Neural progenitor cell (in vitro differentiated cells): ENCODE results near the gene SMARCA4. TPM values are rescaled to one million over a fixed set of nuclear protein-coding genes. Genes with fewer than 3 reads are reported as not detected.

Experiments
- DNase-seq: peaks from one replicate; pipeline ENCODE4 v3.0.0-alpha.2; 2016; ENCODE audit warnings: low spot score
- H2AFZ ChIP-seq: fragments of 200-600 bp; sonication (generic); replicated peaks from 2 replicates; pipeline ENCODE4 v1.6.1; 2016; ENCODE audit warnings: antibody characterized with exemption
- H3F3A ChIP-seq: fragments of 200-600 bp; sonication (generic); 2 replicates; pipeline ENCODE4 v1.6.1; 2016; ENCODE audit warnings: antibody characterized with exemption, low read depth
- H3K27ac ChIP-seq: fragments of 200-600 bp; sonication (generic); 2 replicates; pipeline ENCODE4 v1.5.1; 2016; ENCODE audit warnings: mild to moderate bottlenecking
- H3K27me3 ChIP-seq: fragments of 200-600 bp; sonication (generic); 2 replicates; pipeline ENCODE4 v1.6.1; 2016; ENCODE audit warnings: mild to moderate bottlenecking, moderate library complexity
- H3K36me3 ChIP-seq: fragments of 200-600 bp; sonication (generic); 2 replicates; pipeline ENCODE4 v1.5.1; 2016
- H3K4me1 ChIP-seq: fragments of 200-600 bp; sonication (generic); 2 replicates; pipeline ENCODE4 v1.6.1; 2016; ENCODE audit warnings: mixed run types
- H3K4me2 ChIP-seq: fragments of 200-600 bp; sonication (generic); 2 replicates; pipeline ENCODE4 v1.6.1; 2016
- H3K4me3 ChIP-seq: fragments of 200-600 bp; sonication (generic); 2 replicates; pipeline ENCODE4 v1.5.1; 2016
- H3K79me2 ChIP-seq: fragments of 200-600 bp; sonication (generic); 2 replicates; pipeline ENCODE4 v1.6.1; 2016; ENCODE audit warnings: low read depth
- H3K9ac ChIP-seq: fragments of 200-600 bp; sonication (generic); 2 replicates; pipeline ENCODE4 v1.6.1; 2016
- H3K9me3 ChIP-seq: fragments of 200-600 bp; sonication (generic); 2 replicates; pipeline ENCODE4 v1.5.1; 2016; ENCODE audit warnings: low read depth
- H4K20me1 ChIP-seq: fragments of 200-600 bp; sonication (generic); 2 replicates; pipeline ENCODE4 v1.6.1; 2016; ENCODE audit warnings: low read depth
- H3K27ac Mint-ChIP-seq: 3 replicates; pipeline ENCODE4 v1.8.0; 2021; ENCODE audit warnings: mixed read lengths
- H3K27me3 Mint-ChIP-seq: 2 replicates; pipeline ENCODE4 v1.8.0; 2022; ENCODE audit warnings: low read depth, mild to moderate bottlenecking, inconsistent platforms, moderate library complexity, mixed read lengths; ENCODE audit not compliant: insufficient read depth
- H3K36me3 Mint-ChIP-seq: 3 replicates; pipeline ENCODE4 v1.8.0; 2021; ENCODE audit warnings: mixed read lengths
- H3K4me1 Mint-ChIP-seq: 3 replicates; pipeline ENCODE4 v1.8.0; 2021; ENCODE audit warnings: mixed read lengths
- H3K4me3 Mint-ChIP-seq: 3 replicates; pipeline ENCODE4 v1.8.0; 2021; ENCODE audit warnings: mild to moderate bottlenecking, moderate library complexity, mixed read lengths
- H3K9me3 Mint-ChIP-seq: 3 replicates; pipeline ENCODE4 v1.8.0; 2020; ENCODE audit warnings: mixed read lengths
- CTCF ChIP-seq: fragments of 200-600 bp; sonication (generic); IDR thresholded peaks from 2 replicates; pipeline ENCODE4 v1.5.1; 2017; ENCODE audit warnings: antibody characterized with exemption, mild to moderate bottlenecking
- EZH2 ChIP-seq: fragments of 200-600 bp; sonication (generic); IDR thresholded peaks from 2 replicates; pipeline ENCODE4 v1.6.1; 2017; ENCODE audit warnings: antibody characterized with exemption, mild to moderate bottlenecking, moderate library complexity
- EZH2phosphoT487 ChIP-seq: fragments of 200-600 bp; sonication (generic); IDR thresholded peaks from 2 replicates; pipeline ENCODE4 v1.6.1; 2017; ENCODE audit warnings: antibody characterized with exemption
- total RNA-seq: library from RNA; depleted of rRNA; stranded (reverse); fragments of >200 nt; gene quantifications from 2 replicates; pipeline ENCODE4 v1.2.3, GENCODE V29; 2015; ENCODE audit warnings: low replicate concordance

SMARCA4 gene
- total RNA-seq, 1 donor from 2014 or later, result 169 TPM

GRCh38 chr19:10964903-10965302 is 4.1 kb downstream of the SMARCA4 start:
- Mint-ChIP-seq H3K27ac (no peak overlapping the region), H3K36me3 (peaks cover 21% of the 10 kb centered on the region), H3K27me3 (peaks cover 7% of the 10 kb centered on the region), H3K4me1 (peaks cover 41% of the 10 kb centered on the region), H3K9me3 (no peaks in the 10 kb centered on the region), H3K4me3 (no peak overlapping the region)
- peaks cover 80% of the 10 kb centered on the region for H4K20me1 ChIP-seq
- TF ChIP-seq EZH2 (no peak), CTCF (peak; percentile 22)
- peaks cover 17% of the 10 kb centered on the region for H3K4me1 ChIP-seq
- no peaks in the 10 kb centered on the region for H3K36me3 ChIP-seq
- H3K9ac ChIP-seq, result no peak overlapping the region
- H3K9me3 ChIP-seq, result no peaks in the 10 kb centered on the region
- H3K4me2 ChIP-seq, result no peak overlapping the region
- H3F3A ChIP-seq, result peaks cover 14% of the 10 kb centered on the region
- DNase-seq, result no peak
- no peak overlapping the region for H3K4me3 ChIP-seq
- no peak overlapping the region for H3K27ac ChIP-seq
- no peak overlapping the region for H2AFZ ChIP-seq
- H3K27me3 ChIP-seq, result no peaks in the 10 kb centered on the region
- H3K79me2 ChIP-seq, result peaks cover 92% of the 10 kb centered on the region

- Histone ChIP-seq H3K9me3 (no peaks in the 10 kb centered on the region), H3K4me3 (no peak overlapping the region), H3F3A (peaks cover 10% of the 10 kb centered on the region), H3K4me2 (no peak overlapping the region), H3K36me3 (no peaks in the 10 kb centered on the region), H3K4me1 (peaks cover 13% of the 10 kb centered on the region), H3K79me2 (peaks cover 92% of the 10 kb centered on the region), H2AFZ (no peak overlapping the region), H3K27ac (no peak overlapping the region), H3K9ac (no peak overlapping the region), H3K27me3 (no peaks in the 10 kb centered on the region), H4K20me1 (peaks cover 85% of the 10 kb centered on the region)
- H3K9me3 Mint-ChIP-seq, result no peaks in the 10 kb centered on the region
- TF ChIP-seq EZH2phosphoT487 (no peak), CTCF (no peak), EZH2 (no peak)
- no peak overlapping the region for H3K4me3 Mint-ChIP-seq
- no peak for DNase-seq
- no peak overlapping the region for H3K27ac Mint-ChIP-seq
- peaks cover 7% of the 10 kb centered on the region for H3K27me3 Mint-ChIP-seq
- H3K4me1 Mint-ChIP-seq, result peaks cover 42% of the 10 kb centered on the region
- H3K36me3 Mint-ChIP-seq, result peaks cover 26% of the 10 kb centered on the region
Observed at GRCh38 chr19:10965398-10965797, 4.6 kb downstream of the SMARCA4 start.

- no peak overlapping the region for H3K4me2 ChIP-seq
- no peaks in the 10 kb centered on the region for H3K27me3 ChIP-seq
- Mint-ChIP-seq H3K9me3 (no peaks in the 10 kb centered on the region), H3K36me3 (peaks cover 33% of the 10 kb centered on the region), H3K4me3 (peak overlapping the region; percentile 64), H3K27ac (peak overlapping the region; percentile 91), H3K27me3 (peaks cover 2% of the 10 kb centered on the region), H3K4me1 (peaks cover 47% of the 10 kb centered on the region)
- no peak overlapping the region for H2AFZ ChIP-seq
- peaks cover 99% of the 10 kb centered on the region for H4K20me1 ChIP-seq
- TF ChIP-seq EZH2phosphoT487 (no peak), CTCF (no peak)
- no peak overlapping the region for H3K27ac ChIP-seq
- no peaks in the 10 kb centered on the region for H3K36me3 ChIP-seq
- no peaks in the 10 kb centered on the region for H3K9me3 ChIP-seq
- H3K4me1 ChIP-seq, result peaks cover 13% of the 10 kb centered on the region
- no peak for DNase-seq
- no peak overlapping the region for H3K4me3 ChIP-seq
- peaks cover 4% of the 10 kb centered on the region for H3F3A ChIP-seq
- H3K9ac ChIP-seq, result no peak overlapping the region
- peaks cover 100% of the 10 kb centered on the region for H3K79me2 ChIP-seq
Observed at GRCh38 chr19:10966809-10967208, 6.0 kb downstream of the SMARCA4 start.
